ENCODE results near the gene IPO11. TPM values are rescaled to one million over a fixed set of nuclear protein-coding genes. Genes with fewer than 3 reads are reported as not detected.

IPO11 gene
- total and polyA plus RNA-seq, 2 of the 13 experiments (the other 11 are each of a cell fraction or from before 2014, with no cell fraction given) = 13.9 to 24.4 TPM

GRCh38 chr5:62412549-62413329, at the start of gene IPO11 (continued):
- TF ChIP-seq HMGXB3 (CRISPR knock-in tag; IDR thresholded peaks at IDR 0.05; ENCODE audit: borderline replicate concordance) (peak; percentile 70; the same call in 1 of the 2 replicates), KMT2B (CRISPR knock-in tag; IDR thresholded peaks at IDR 0.05) (peak; percentile 100), ZNF3 (CRISPR knock-in tag; IDR thresholded peaks at IDR 0.05) (no peak), RNF219 (CRISPR knock-in tag; IDR thresholded peaks at IDR 0.05) (no peak), AFF4 (CRISPR knock-in tag; IDR thresholded peaks at IDR 0.05) (no peak), ZNF326 (CRISPR knock-in tag; IDR thresholded peaks at IDR 0.05; ENCODE audit: borderline replicate concordance) (no peak), ZNF451 (CRISPR knock-in tag; IDR thresholded peaks at IDR 0.05) (peak; percentile 77; the same call in 1 of the 2 replicates), ZNF589 (CRISPR knock-in tag; conservative IDR thresholded peaks at IDR 0.05) (no peak), KDM6A (CRISPR knock-in tag; IDR thresholded peaks at IDR 0.05; ENCODE audit: low read depth) (no peak), BATF2 (CRISPR knock-in tag; IDR thresholded peaks at IDR 0.05) (no peak), ZNF567 (CRISPR knock-in tag; IDR thresholded peaks at IDR 0.05; ENCODE audit: borderline replicate concordance) (no peak), EEA1 (CRISPR knock-in tag; IDR thresholded peaks at IDR 0.05; ENCODE audit: borderline replicate concordance) (no peak), HMGA1 (CRISPR knock-in tag; conservative IDR thresholded peaks at IDR 0.05) (no peak), IKZF5 (CRISPR knock-in tag; IDR thresholded peaks at IDR 0.05) (peak; percentile 88), MAFK (conservative IDR thresholded peaks at IDR 0.05 in 1 of 2, IDR thresholded peaks at IDR 0.05 in 1 of 2; ENCODE audit: low read length in 2 of 2) (peak in 1 of 2 experiments; percentile 32; a peak in 1 of 4 replicates)

Measured in HepG2 (cell line).